Lung (tissue), 12 donors: ENCODE results near the gene PDZK1. TPM values are rescaled to one million over a fixed set of nuclear protein-coding genes. Genes with fewer than 3 reads are reported as not detected.
"Not testable (repeated sequence)": the region's sequence is repeated elsewhere in the genome, so short reads cannot be mapped to it uniquely, and the experiment has no call there.

Experiments
- ATAC-seq: fragments of 200-7000 bp; cut with Tn5 transposase; one replicate; pipeline ENCODE4 v1.9.1; 2020; ENCODE audit warnings: moderate number of reproducible peaks; ENCODE audit not compliant: insufficient read depth, low FRiP score
- DNase-seq, 3 donors: peaks; one replicate each; pipeline ENCODE4 v3.0.0-alpha.2; 2013 to 2017
- H3K27ac ChIP-seq, 2 donors: one replicate each; pipeline ENCODE4 v1.5.1; 2013; ENCODE audit warnings: mild to moderate bottlenecking in 2 of 2, moderate library complexity in 2 of 2, control low read depth in 1 of 2, inconsistent platforms in 1 of 2, low read depth in 1 of 2, low read length in 1 of 2
- H3K27me3 ChIP-seq, 3 donors: one replicate each; pipeline ENCODE4 v1.5.1; 2013; ENCODE audit warnings: low read length in 2 of 3; ENCODE audit not compliant: control insufficient read depth in 3 of 3, insufficient read depth in 3 of 3
- H3K36me3 ChIP-seq, 4 donors: one replicate each; pipeline ENCODE4 v1.5.1; 2013; ENCODE audit warnings: low read length in 4 of 4, mild to moderate bottlenecking in 1 of 4, moderate library complexity in 1 of 4; ENCODE audit not compliant: control insufficient read depth in 4 of 4, insufficient read depth in 4 of 4
- H3K4me1 ChIP-seq, 5 donors: one replicate each; pipeline ENCODE4 v1.5.1; 2013; ENCODE audit warnings: low read length in 5 of 5, mild to moderate bottlenecking in 2 of 5, moderate library complexity in 1 of 5; ENCODE audit not compliant: control insufficient read depth in 5 of 5, insufficient read depth in 5 of 5
- H3K4me3 ChIP-seq: one replicate; pipeline ENCODE4 v1.5.1; 2013; ENCODE audit warnings: mild to moderate bottlenecking, control low read depth, moderate library complexity
- H3K9ac ChIP-seq, 2 donors: one replicate each; pipeline ENCODE4 v1.5.1; 2013; ENCODE audit warnings: low read length in 2 of 2, control low read depth in 1 of 2; ENCODE audit not compliant: insufficient read depth in 1 of 2
- H3K9me3 ChIP-seq, 4 donors: one replicate each; pipeline ENCODE4 v1.5.1; 2013; ENCODE audit warnings: low read length in 3 of 4, mild to moderate bottlenecking in 1 of 4, moderate library complexity in 1 of 4; ENCODE audit not compliant: control insufficient read depth in 4 of 4, insufficient read depth in 3 of 4
- CTCF ChIP-seq: IDR thresholded peaks from 2 replicates; pipeline ENCODE4 v1.5.1; 2012; ENCODE audit warnings: mild to moderate bottlenecking; ENCODE audit errors: control extremely low read depth, extremely low read depth
- WGBS, 2 donors: extraction: QIAGEN DNeasy Blood & Tissue Kit; methylation state at CpG; one replicate each; pipeline ENCODE4 v1.1.7; 2013; 5-methylcytosine and 5-hydroxymethylcytosine counted together
- polyA plus RNA-seq, 2 donors: library from polyadenylated mRNA; stranded (reverse); fragments of 200-250 nt; gene quantifications; one replicate each; pipeline ENCODE4 v1.2.1, GENCODE V29; 2013
- total RNA-seq, 2 donors: library from RNA; depleted of rRNA in 1 of 2; stranded (reverse); fragments of >200 nt in 1 of 2; gene quantifications; one replicate each; pipeline ENCODE4 v1.2.1, GENCODE V29; 2014 to 2021
- donor health status: control.
- donor health status: control.
- donor health status: Bipolar disorder and iron deficiency.
- donor health status: healthy.
- donor health status: DM: yes; HTN: yes; CAD: no.

Gene PDZK1
- total and polyA plus RNA-seq, 4 donors: 0.14 to 0.57 (median 0.26) TPM

DNA sequence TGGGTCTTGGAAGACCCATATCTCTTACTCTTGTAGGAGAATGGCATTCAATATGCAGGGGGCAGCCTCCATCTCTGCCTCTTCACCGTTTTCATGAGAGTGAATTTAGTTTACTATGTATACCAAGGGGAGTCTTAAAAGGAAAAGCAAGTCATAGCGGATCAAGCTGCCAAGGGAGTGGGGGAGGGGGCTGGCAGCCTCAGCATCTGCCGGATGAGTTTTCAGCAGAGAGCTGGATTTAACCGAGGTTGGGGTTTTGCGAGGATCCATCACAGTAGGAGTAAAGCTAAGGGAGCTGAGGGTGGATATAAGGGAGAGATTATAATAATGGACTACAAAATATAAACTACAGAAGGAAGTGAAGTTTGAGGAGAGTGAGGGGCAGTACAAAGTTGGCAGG lies 22.0 kb upstream of the PDZK1 start:
- DNase-seq: peak in 1 of 3 donors; percentile 42
- no peak for ATAC-seq
- Histone ChIP-seq H3K27me3 (no peaks in the 10 kb centered on the region), H3K4me1 (no peaks in the 10 kb centered on the region), H3K36me3 (no peaks in the 10 kb centered on the region), H3K27ac (no peak overlapping the region), H3K9me3 (no peaks in the 10 kb centered on the region), H3K9ac (no peak overlapping the region), H3K4me3 (no peak overlapping the region)
- no peak for TF ChIP-seq CTCF
- WGBS, 2 donors: 66 to 74% methylated on average over 5 of the region's 5 CpGs

GRCh38 chr1:145726193-145726592 lies 19.0 kb upstream of the PDZK1 start:
- DNase-seq, H3K27me3 ChIP-seq, H3K4me3 ChIP-seq, H3K36me3 ChIP-seq, ATAC-seq, H3K27ac ChIP-seq, H3K9me3 ChIP-seq, H3K9ac ChIP-seq, H3K4me1 ChIP-seq: not testable (repeated sequence)
- 93 to 100% methylated on average over 5 of the region's 5 CpGs for WGBS, 2 donors

GRCh38 chr1:145720878-145721671 lies 13.9 kb upstream of the PDZK1 start:
- H3K4me1 ChIP-seq: peaks cover 0 to 8% (median 3%) of the 10 kb centered on the region in 5 donors
- DNase-seq (peak; percentile 59 to 67 (median 65)), ATAC-seq (peak; percentile 92)
- no peaks in the 10 kb centered on the region for H3K9me3 ChIP-seq
- 9 to 10% methylated on average over 43 to 47 of the region's 47 CpGs for WGBS, 2 donors
- no peak overlapping the region for H3K27ac ChIP-seq
- TF ChIP-seq CTCF: peak; percentile 78
- peaks cover 0 to 10% (median 2%) of the 10 kb centered on the region in 3 donors for H3K27me3 ChIP-seq
- no peak overlapping the region for H3K9ac ChIP-seq
- no peaks in the 10 kb centered on the region for H3K36me3 ChIP-seq
- H3K4me3 ChIP-seq: no peak overlapping the region

DNA sequence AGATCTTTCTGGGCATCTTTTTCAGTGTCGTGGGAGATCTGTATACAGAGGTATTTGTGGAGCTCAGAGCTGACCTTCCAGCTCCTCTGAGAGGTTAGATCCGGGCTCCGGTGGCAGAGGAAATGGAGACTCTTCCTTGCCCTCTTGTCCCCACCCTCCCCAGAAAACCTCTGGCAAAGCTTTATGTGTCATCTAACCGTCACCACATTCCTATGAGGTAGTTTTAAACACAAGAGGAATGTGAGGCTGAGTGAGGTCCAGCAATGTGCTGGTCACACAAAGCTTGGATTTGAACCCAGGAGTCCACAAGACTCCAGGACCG lies 13.3 kb upstream of the PDZK1 start:
- H3K27me3 ChIP-seq: peaks cover 0 to 10% (median 2%) of the 10 kb centered on the region in 3 donors
- no peak overlapping the region for H3K9ac ChIP-seq
- H3K4me3 ChIP-seq: no peak overlapping the region
- TF ChIP-seq CTCF: no peak
- no peak for DNase-seq
- peaks cover 0 to 8% (median 3%) of the 10 kb centered on the region in 5 donors for H3K4me1 ChIP-seq
- 40 to 45% methylated on average over 5 of the region's 5 CpGs for WGBS, 2 donors
- no peak overlapping the region for H3K27ac ChIP-seq
- no peaks in the 10 kb centered on the region for H3K9me3 ChIP-seq
- ATAC-seq: no peak
- no peaks in the 10 kb centered on the region for H3K36me3 ChIP-seq
